ENCODE data around the gene DCTN1. TPM values are rescaled to one million over a fixed set of nuclear protein-coding genes. Genes with fewer than 3 reads are reported as not detected.

DCTN1 gene
- total and polyA plus RNA-seq, 7 experiments from 2014 or later, result 52.1 to 113 (median 89.3) TPM

DNA sequence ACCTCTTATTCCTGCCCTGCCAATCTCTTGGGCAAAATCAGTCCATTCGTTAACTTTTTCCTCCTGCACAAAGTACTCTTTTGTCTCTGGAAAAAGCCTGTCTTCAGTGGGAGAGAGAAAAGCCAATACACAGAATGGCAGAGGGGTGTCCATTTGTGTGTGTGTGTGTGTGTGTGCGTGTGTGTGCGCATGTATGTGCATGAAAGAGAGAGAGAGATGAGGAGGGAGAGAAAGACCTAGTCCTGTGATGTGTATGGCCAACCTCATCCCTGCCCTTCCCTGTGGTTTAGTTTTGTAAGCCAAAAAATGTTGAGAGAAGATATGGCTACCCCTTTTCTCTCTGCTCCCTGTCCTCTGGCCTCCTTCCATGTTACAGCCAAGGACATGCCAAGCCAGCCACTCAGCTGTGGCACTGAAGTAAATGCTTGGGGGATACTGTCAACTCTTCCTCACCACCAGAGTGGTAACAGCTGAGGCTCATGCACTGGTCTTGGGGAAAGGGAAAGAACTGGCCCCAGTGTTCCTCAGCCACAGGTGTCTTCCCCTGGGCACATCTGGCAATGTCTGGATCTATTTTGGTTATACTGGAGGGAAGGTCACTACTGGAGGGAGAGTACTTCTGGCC, 47.4 kb downstream of the DCTN1 start:
- intact Hi-C loops (cut with micrococcal nuclease), result loop anchor here in 1 of 2 donors (2.0 to 10.0 kb wide), 2 partner anchors 202 to 254 kb away; no protein-coding TSS in a partner anchor
- POLR2A ChIA-PET, result no interaction called here

DNA sequence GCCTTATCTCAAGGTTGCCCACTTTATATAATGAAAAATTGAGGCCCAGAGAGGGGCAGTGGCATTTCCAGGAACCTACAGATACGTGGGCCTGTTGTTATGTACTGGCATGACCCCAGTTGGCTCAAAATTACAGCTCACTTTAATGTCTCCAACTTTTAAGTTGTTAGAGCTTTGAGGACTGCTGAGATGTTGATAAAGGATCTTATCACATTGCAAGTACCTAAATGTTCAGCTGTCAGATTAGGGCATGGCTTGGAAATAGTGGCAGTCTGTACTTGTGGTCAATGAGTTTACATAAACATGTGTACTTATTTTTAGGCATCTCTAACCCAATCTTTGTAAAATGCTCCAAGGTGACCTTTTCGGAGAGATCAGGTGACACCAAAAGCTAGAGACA, 51.5 kb downstream of the DCTN1 start:
- Histone ChIP-seq H3K27ac (ENCODE audit: low read depth, low read length) (no peak overlapping the region), H3K9me3 (ENCODE audit: control insufficient read depth in 2 of 3, low read length in 3 of 3) (no peaks in the 10 kb centered on the region), H3K27me3 (ENCODE audit: control insufficient read depth in 2 of 2, insufficient read depth in 2 of 2, low read length in 2 of 2) (no peaks in the 10 kb centered on the region), H3K4me1 (ENCODE audit: control insufficient read depth in 2 of 2, insufficient read depth in 2 of 2, low read length in 2 of 2) (peaks cover 0 to 7% of the 10 kb centered on the region in 2 donors), H3K4me3 (ENCODE audit: low read length) (no peak overlapping the region), H3K36me3 (ENCODE audit: control insufficient read depth in 2 of 3, insufficient read depth in 3 of 3, low read length in 3 of 3) (peaks cover 0 to 30% (median 4%) of the 10 kb centered on the region in 3 experiments)
- ChIA-PET POLR2A (interaction anchor here (0.7 kb wide), 1 partner anchor 15 kb away, joined by 3 read pairs; no protein-coding TSS in a partner anchor), CTCF (interaction anchor here (1.5 kb wide), 1 partner anchor 79 kb away, joined by 8 read pairs; no protein-coding TSS in a partner anchor)
- Mint-ChIP-seq H3K36me3 (peaks cover 0 to 20% (median 10%) of the 10 kb centered on the region in 5 donors), H3K27me3 (peaks cover 0 to under 1% (median 0%) of the 10 kb centered on the region in 5 donors), H3K4me1 (no peaks in the 10 kb centered on the region), H3K9me3 (no peaks in the 10 kb centered on the region), H3K27ac (no peak overlapping the region), H3K4me3 (no peak overlapping the region)
- intact Hi-C loops (cut with micrococcal nuclease), result no loop called here
- DNase-seq, result no peak
- no peak for ATAC-seq

More for the DNA sequence above, 47.4 kb downstream of the DCTN1 start:
- CTCF ChIA-PET, result interaction anchor here (1.3 to 6.2 kb wide), 3 partner anchors 8 to 83 kb away, joined by 3 to 97 read pairs (median 16); no protein-coding TSS in a partner anchor
- ATAC-seq (no peak), DNase-seq (no peak)
- Mint-ChIP-seq H3K27ac (no peak overlapping the region), H3K4me1 (peaks cover 0 to 14% (median 4%) of the 10 kb centered on the region in 7 donors), H3K36me3 (peaks cover 0 to 18% (median 9%) of the 10 kb centered on the region in 5 donors), H3K4me3 (no peak overlapping the region), H3K27me3 (no peaks in the 10 kb centered on the region), H3K9me3 (no peaks in the 10 kb centered on the region)
- Histone ChIP-seq H3K9me3 (ENCODE audit: control insufficient read depth in 2 of 3, low read length in 3 of 3) (no peaks in the 10 kb centered on the region), H3K4me1 (ENCODE audit: control insufficient read depth in 2 of 2, insufficient read depth in 2 of 2, low read length in 2 of 2) (peaks cover 4 to 5% of the 10 kb centered on the region in 2 donors), H3K27ac (ENCODE audit: low read depth, low read length) (no peak overlapping the region), H3K4me3 (ENCODE audit: low read length) (no peak overlapping the region), H3K27me3 (ENCODE audit: control insufficient read depth in 2 of 2, insufficient read depth in 2 of 2, low read length in 2 of 2) (no peaks in the 10 kb centered on the region), H3K36me3 (ENCODE audit: control insufficient read depth in 2 of 3, insufficient read depth in 3 of 3, low read length in 3 of 3) (peaks cover 0 to 32% (median 4%) of the 10 kb centered on the region in 3 experiments)

DNA sequence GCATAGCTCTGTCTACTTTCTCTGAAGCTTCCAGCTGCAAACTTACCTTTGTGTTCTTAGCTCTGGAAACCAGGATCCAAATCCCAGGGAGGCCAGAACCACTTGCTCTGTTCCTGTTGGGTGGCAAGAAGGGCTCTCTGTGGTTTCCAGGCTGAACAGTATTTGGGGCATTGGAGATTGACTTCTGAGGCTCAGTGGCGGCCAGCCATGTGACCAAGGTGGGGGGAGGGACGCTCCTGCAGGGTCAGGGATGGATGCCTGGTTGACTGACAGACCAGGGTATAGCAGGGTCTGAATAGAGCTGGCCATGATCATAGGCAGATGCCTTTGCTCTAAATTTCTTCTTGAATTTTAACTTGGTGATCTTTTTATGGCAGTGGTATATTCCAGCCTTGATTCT, 52.0 kb downstream of the DCTN1 start:
- ATAC-seq, result no peak
- Histone ChIP-seq H3K27me3 (ENCODE audit: control insufficient read depth in 2 of 2, insufficient read depth in 2 of 2, low read length in 2 of 2) (no peaks in the 10 kb centered on the region), H3K36me3 (ENCODE audit: control insufficient read depth in 2 of 3, insufficient read depth in 3 of 3, low read length in 3 of 3) (peaks cover 0 to 28% (median 4%) of the 10 kb centered on the region in 3 experiments), H3K9me3 (ENCODE audit: control insufficient read depth in 2 of 3, low read length in 3 of 3) (no peaks in the 10 kb centered on the region), H3K4me3 (ENCODE audit: low read length) (no peak overlapping the region), H3K4me1 (ENCODE audit: control insufficient read depth in 2 of 2, insufficient read depth in 2 of 2, low read length in 2 of 2) (peaks cover 0 to 7% of the 10 kb centered on the region in 2 donors), H3K27ac (ENCODE audit: low read depth, low read length) (no peak overlapping the region)
- H3K36me3 Mint-ChIP-seq, result peaks cover 0 to 22% (median 14%) of the 10 kb centered on the region in 5 donors
- peaks cover 0 to 5% (median 0%) of the 10 kb centered on the region in 5 donors for H3K27me3 Mint-ChIP-seq
- ChIA-PET POLR2A (interaction anchor here (0.7 kb wide), 1 partner anchor 14 kb away, joined by 3 read pairs; no protein-coding TSS in a partner anchor), CTCF (interaction anchor here (1.5 kb wide), 1 partner anchor 78 kb away, joined by 8 read pairs; no protein-coding TSS in a partner anchor)
- intact Hi-C loops (cut with micrococcal nuclease), result no loop called here
- no peak overlapping the region for H3K4me3 Mint-ChIP-seq
- no peaks in the 10 kb centered on the region for H3K4me1 Mint-ChIP-seq
- H3K9me3 Mint-ChIP-seq, result no peaks in the 10 kb centered on the region
- no peak for DNase-seq
- H3K27ac Mint-ChIP-seq, result no peak overlapping the region

DNA sequence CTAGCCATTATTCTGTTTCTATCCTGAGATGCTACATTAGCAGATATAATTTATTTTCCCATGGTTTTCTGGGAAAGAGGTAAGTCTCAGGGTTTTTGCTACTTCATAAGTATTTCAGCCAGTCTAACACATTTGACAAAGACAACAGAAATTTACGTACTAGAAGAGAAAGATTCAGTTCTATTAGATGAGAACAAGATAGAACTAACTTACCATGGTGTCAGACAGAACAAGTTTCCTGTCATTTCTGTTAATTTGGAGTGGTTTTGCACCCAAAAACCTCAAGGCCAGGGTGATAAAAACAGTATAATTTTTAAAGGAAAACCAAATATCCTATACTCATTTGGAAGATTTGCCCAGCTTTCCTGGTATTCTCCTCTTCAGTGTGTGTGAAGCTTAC, 52.5 kb downstream of the DCTN1 start:
- Histone ChIP-seq H3K9me3 (ENCODE audit: control insufficient read depth in 2 of 3, low read length in 3 of 3) (no peaks in the 10 kb centered on the region), H3K27ac (ENCODE audit: low read depth, low read length) (no peak overlapping the region), H3K4me1 (ENCODE audit: control insufficient read depth in 2 of 2, insufficient read depth in 2 of 2, low read length in 2 of 2) (peaks cover 0 to 7% of the 10 kb centered on the region in 2 donors), H3K36me3 (ENCODE audit: control insufficient read depth in 2 of 3, insufficient read depth in 3 of 3, low read length in 3 of 3) (peaks cover 0 to 28% (median 0%) of the 10 kb centered on the region in 3 experiments), H3K4me3 (ENCODE audit: low read length) (no peak overlapping the region), H3K27me3 (ENCODE audit: control insufficient read depth in 2 of 2, insufficient read depth in 2 of 2, low read length in 2 of 2) (no peaks in the 10 kb centered on the region)
- Mint-ChIP-seq H3K4me1 (no peaks in the 10 kb centered on the region), H3K27ac (no peak overlapping the region), H3K9me3 (no peaks in the 10 kb centered on the region), H3K27me3 (peaks cover 0 to 6% (median 0%) of the 10 kb centered on the region in 5 donors), H3K36me3 (peaks cover 0 to 19% (median 14%) of the 10 kb centered on the region in 5 donors), H3K4me3 (no peak overlapping the region)
- ChIA-PET CTCF (interaction anchor here (1.5 kb wide), 1 partner anchor 78 kb away, joined by 8 read pairs; no protein-coding TSS in a partner anchor), POLR2A (no interaction called here)
- DNase-seq (no peak), ATAC-seq (no peak)
- intact Hi-C loops (cut with micrococcal nuclease), result no loop called here

DNA sequence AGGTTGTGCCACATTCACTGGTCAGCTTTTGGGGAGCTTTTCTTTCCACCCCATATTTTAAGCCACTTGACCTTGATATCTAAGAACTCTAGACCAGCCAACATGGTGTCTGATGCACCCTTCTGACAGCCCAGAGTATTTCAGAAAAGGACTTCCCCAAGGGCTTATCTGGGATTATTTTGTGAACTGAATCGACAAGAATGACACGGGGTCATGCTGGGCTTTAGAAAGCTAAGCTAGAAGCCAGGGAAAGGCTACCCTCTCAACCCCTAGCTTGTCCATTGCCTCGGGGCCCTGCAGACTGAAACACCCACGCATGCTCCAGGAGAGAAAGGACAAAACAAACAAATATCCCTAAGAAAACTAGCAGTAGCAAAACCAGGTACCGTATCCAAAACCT, 52.9 kb downstream of the DCTN1 start:
- no peaks in the 10 kb centered on the region for H3K9me3 ChIP-seq (ENCODE audit: control insufficient read depth in 2 of 3, low read length in 3 of 3)
- H3K27ac Mint-ChIP-seq, result no peak overlapping the region
- CTCF ChIA-PET, result interaction anchor here (1.5 kb wide), 1 partner anchor 77 kb away, joined by 8 read pairs; no protein-coding TSS in a partner anchor
- no peaks in the 10 kb centered on the region for H3K4me1 Mint-ChIP-seq
- peaks cover 0 to 28% (median 0%) of the 10 kb centered on the region in 3 experiments for H3K36me3 ChIP-seq (ENCODE audit: control insufficient read depth in 2 of 3, insufficient read depth in 3 of 3, low read length in 3 of 3)
- H3K4me3 ChIP-seq (ENCODE audit: low read length), result no peak overlapping the region
- peaks cover 0 to 7% of the 10 kb centered on the region in 2 donors for H3K4me1 ChIP-seq (ENCODE audit: control insufficient read depth in 2 of 2, insufficient read depth in 2 of 2, low read length in 2 of 2)
- H3K36me3 Mint-ChIP-seq, result peaks cover 0 to 20% (median 10%) of the 10 kb centered on the region in 5 donors
- intact Hi-C loops (cut with micrococcal nuclease), result no loop called here
- ATAC-seq, result no peak
- no peaks in the 10 kb centered on the region for H3K27me3 ChIP-seq (ENCODE audit: control insufficient read depth in 2 of 2, insufficient read depth in 2 of 2, low read length in 2 of 2)
- POLR2A ChIA-PET, result no interaction called here
- no peaks in the 10 kb centered on the region for H3K9me3 Mint-ChIP-seq
- peaks cover 0 to 7% (median 0%) of the 10 kb centered on the region in 5 donors for H3K27me3 Mint-ChIP-seq
- DNase-seq, result no peak
- H3K27ac ChIP-seq (ENCODE audit: low read depth, low read length), result no peak overlapping the region
- no peak overlapping the region for H3K4me3 Mint-ChIP-seq

DNA sequence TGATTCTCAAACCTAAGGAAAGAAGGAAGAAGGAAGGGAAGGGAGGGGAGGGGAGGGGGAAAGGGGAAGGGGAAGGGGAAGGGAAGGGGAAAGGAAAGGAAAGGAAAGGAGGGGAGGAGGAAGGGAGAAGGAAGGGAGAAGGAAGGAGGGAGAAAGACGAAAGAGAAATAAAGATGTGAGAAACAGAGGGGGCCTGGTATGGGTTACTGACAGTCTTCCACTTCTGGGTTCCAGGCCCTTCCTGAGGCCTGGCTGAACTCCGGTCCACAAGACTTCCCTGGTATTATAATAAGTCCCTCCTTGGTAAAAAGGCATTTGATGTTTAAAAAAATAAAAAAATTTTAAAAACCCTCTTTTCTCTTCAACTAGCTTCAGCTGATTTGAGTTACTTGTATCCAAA, 54.3 kb downstream of the DCTN1 start:
- peaks cover 0 to 7% (median 0%) of the 10 kb centered on the region in 5 donors for H3K27me3 Mint-ChIP-seq

More for the DNA sequence above, 54.3 kb downstream of the DCTN1 start:
- Mint-ChIP-seq H3K9me3 (no peaks in the 10 kb centered on the region), H3K36me3 (peaks cover 0 to 27% (median 13%) of the 10 kb centered on the region in 5 donors), H3K27ac (peak overlapping the region in 1 of 9 donors; percentile 28), H3K4me3 (no peak overlapping the region), H3K4me1 (no peaks in the 10 kb centered on the region)
- Histone ChIP-seq H3K27ac (ENCODE audit: low read depth, low read length) (no peak overlapping the region), H3K36me3 (ENCODE audit: control insufficient read depth in 2 of 3, insufficient read depth in 3 of 3, low read length in 3 of 3) (peaks cover 0 to 18% (median 0%) of the 10 kb centered on the region in 3 experiments), H3K9me3 (ENCODE audit: control insufficient read depth in 2 of 3, low read length in 3 of 3) (no peaks in the 10 kb centered on the region), H3K27me3 (ENCODE audit: control insufficient read depth in 2 of 2, insufficient read depth in 2 of 2, low read length in 2 of 2) (no peaks in the 10 kb centered on the region), H3K4me3 (ENCODE audit: low read length) (no peak overlapping the region), H3K4me1 (ENCODE audit: control insufficient read depth in 2 of 2, insufficient read depth in 2 of 2, low read length in 2 of 2) (peaks cover 0 to 7% of the 10 kb centered on the region in 2 donors)
- DNase-seq (no peak), ATAC-seq (no peak)
- POLR2A ChIA-PET, result no interaction called here
- CTCF ChIA-PET, result interaction anchor here (2.1 to 2.8 kb wide), 2 partner anchors 9 to 76 kb away, joined by 4 to 19 read pairs; no protein-coding TSS in a partner anchor
- intact Hi-C loops (cut with micrococcal nuclease), result no loop called here

Data from naive thymus-derived CD4-positive, alpha-beta T cell (primary cell).